HCT116 (cell line): ENCODE data around the gene PHF21B. TPM values are rescaled to one million over a fixed set of nuclear protein-coding genes. Genes with fewer than 3 reads are reported as not detected.

ENCODE experiments used
- ATAC-seq: fragments of 200-7000 bp; cut with Tn5 transposase; 2 replicates; pipeline ENCODE4 v1.9.1; 2020; ENCODE audit warnings: mild to moderate bottlenecking, moderate library complexity
- BruUV-seq: library from RNA; stranded (reverse); fragments of 400-500 nt; replicated peaks from 2 replicates; lab custom pipeline; 2021; lab: Mats Ljungman, UMichigan
- CTCF ChIA-PET: fragments of 300-600 bp; sonication (Branson Sonifier 250); formaldehyde crosslinking; loops from one replicate; lab custom pipeline; 2021; ENCODE audit warnings: antibody characterized with exemption; lab: Charles Lee
- POLR2A ChIA-PET: fragments of 300-600, 350-600 bp; sonication (Branson Sonifier 250); formaldehyde crosslinking; loops from one replicate; lab custom pipeline; 2021; ENCODE audit warnings: antibody characterized with exemption; lab: Charles Lee
- RAD21 ChIA-PET, 2 experiments: fragments of 300-600 bp; sonication (Branson Sonifier 250); formaldehyde crosslinking; loops; one replicate each; lab custom pipeline; 2023; ENCODE audit warnings: low total read pairs in 2 of 2; ENCODE audit not compliant: uncharacterized antibody in 2 of 2, unreplicated experiment in 2 of 2, low non-redundant PET in 1 of 2; lab: Charles Lee
- DNase-seq: peaks from one replicate; pipeline ENCODE4 v3.0.0-alpha.2; 2010; ENCODE audit warnings: low read depth, low spot score
- H2AFZ ChIP-seq: fragments of 200-600 bp; shearing (Covaris generic), sonication (generic); 2 replicates; pipeline ENCODE4 v1.6.1; 2017; ENCODE audit warnings: low read depth, mixed run types, mixed read lengths, antibody characterized with exemption, low read length; ENCODE audit not compliant: poor library complexity, severe bottlenecking
- H3K27ac ChIP-seq: 2 replicates; pipeline ENCODE4 v1.5.1; 2012; ENCODE audit warnings: low read depth, low read length
- H3K27me3 ChIP-seq: fragments of 200-600 bp; sonication (generic); 2 replicates; pipeline ENCODE4 v1.6.1; 2016; ENCODE audit warnings: mixed run types, low read length, mixed read lengths; ENCODE audit not compliant: insufficient read depth
- H3K36me3 ChIP-seq, 2 experiments: fragments of 200-500 bp in 1 of 2; fragments of 200-600 bp in 1 of 2; sonication (Bioruptor generic) in 1 of 2; sonication (generic) in 1 of 2; 2 replicates each; pipeline versions ENCODE4 v1.5.1 to v1.6.1; 2014 to 2016; ENCODE audit warnings: low read length in 2 of 2, inconsistent platforms in 1 of 2, mixed read lengths in 1 of 2, mixed run types in 1 of 2; ENCODE audit not compliant: insufficient read depth in 2 of 2, control insufficient read depth in 1 of 2
- H3K4me1 ChIP-seq, 2 experiments: fragments of 200-600 bp in 1 of 2; sonication (generic) in 1 of 2; 2 replicates each; pipeline versions ENCODE4 v1.5.1 to v1.6.1; 2012 to 2017; ENCODE audit warnings: low read length in 2 of 2, inconsistent platforms in 1 of 2, mild to moderate bottlenecking in 1 of 2, mixed read lengths in 1 of 2, mixed run types in 1 of 2, moderate library complexity in 1 of 2; ENCODE audit not compliant: insufficient read depth in 2 of 2, control insufficient read depth in 1 of 2
- H3K4me2 ChIP-seq: fragments of 200-600 bp; sonication (generic); 2 replicates; pipeline ENCODE4 v1.6.1; 2017; ENCODE audit warnings: mixed run types, low read length, mixed read lengths
- H3K4me3 ChIP-seq, 2 experiments: fragments of 200-600 bp in 1 of 2; sonication (generic) in 1 of 2; replicated peaks in 1 of 2; 2 replicates each; pipeline ENCODE4 v1.5.1; 2011 to 2016; ENCODE audit warnings: low read length in 2 of 2, control low read depth in 1 of 2, low read depth in 1 of 2, mild to moderate bottlenecking in 1 of 2, mixed read lengths in 1 of 2, mixed run types in 1 of 2
- H3K79me2 ChIP-seq: fragments of 200-600 bp; sonication (generic); 2 replicates; pipeline ENCODE4 v1.6.1; 2017; ENCODE audit warnings: mild to moderate bottlenecking, mixed run types, low read length, moderate library complexity, mixed read lengths; ENCODE audit not compliant: insufficient read depth
- H3K9ac ChIP-seq: fragments of 200-600 bp; sonication (generic); 2 replicates; pipeline ENCODE4 v1.6.1; 2016; ENCODE audit warnings: low read length, mixed read lengths
- H3K9me2 ChIP-seq: fragments of 200-600 bp; sonication (generic), shearing (Covaris generic); 2 replicates; pipeline ENCODE4 v1.6.1; 2017; ENCODE audit warnings: mixed run types, mild to moderate bottlenecking, moderate library complexity; ENCODE audit not compliant: insufficient read depth
- H3K9me3 ChIP-seq, 2 experiments: fragments of 200-500 bp in 1 of 2; fragments of 200-600 bp in 1 of 2; sonication (Bioruptor generic) in 1 of 2; sonication (generic) in 1 of 2; 2 replicates each; pipeline ENCODE4 v1.6.1; 2014 to 2017; ENCODE audit warnings: low read length in 2 of 2, mixed read lengths in 2 of 2, inconsistent platforms in 1 of 2, low read depth in 1 of 2, mild to moderate bottlenecking in 1 of 2, mixed run types in 1 of 2, moderate library complexity in 1 of 2; ENCODE audit not compliant: control insufficient read depth in 1 of 2, insufficient read depth in 1 of 2
- H4K20me1 ChIP-seq: fragments of 200-600 bp; sonication (generic), shearing (Covaris generic); 2 replicates; pipeline ENCODE4 v1.6.1; 2017; ENCODE audit warnings: mixed run types, mild to moderate bottlenecking, moderate library complexity; ENCODE audit not compliant: insufficient read depth
- CBX3 ChIP-seq: IDR thresholded peaks from 2 replicates; pipeline ENCODE4 v1.6.1; 2012; ENCODE audit warnings: low read depth
- EGR1 ChIP-seq: IDR thresholded peaks from 2 replicates; pipeline ENCODE4 v1.6.1; 2012; ENCODE audit warnings: low read depth
- ELF1 ChIP-seq: IDR thresholded peaks from 2 replicates; pipeline ENCODE4 v1.6.1; 2012; ENCODE audit warnings: low read depth, borderline replicate concordance
- EZH2 ChIP-seq: fragments of 200-600 bp; sonication (generic); IDR thresholded peaks from 2 replicates; pipeline ENCODE4 v1.6.1; 2017; ENCODE audit warnings: antibody characterized with exemption, mixed run types
- EZH2phosphoT487 ChIP-seq: fragments of 200-600 bp; IDR thresholded peaks from 2 replicates; pipeline ENCODE4 v1.6.1; 2018; ENCODE audit warnings: antibody characterized with exemption, borderline replicate concordance
- FOSL1 ChIP-seq: IDR thresholded peaks from 2 replicates; pipeline ENCODE4 v1.6.1; 2012; ENCODE audit warnings: low read depth
- POLR2AphosphoS5 ChIP-seq: IDR thresholded peaks from 2 replicates; pipeline ENCODE4 v1.6.1; 2011; ENCODE audit warnings: mild to moderate bottlenecking, low read depth, low read length, moderate library complexity
- SIN3A ChIP-seq: IDR thresholded peaks from 2 replicates; pipeline ENCODE4 v1.6.1; 2012; ENCODE audit warnings: low read depth
- TCF7L2 ChIP-seq: IDR thresholded peaks from 2 replicates; pipeline ENCODE4 v1.7.0; 2011; ENCODE audit warnings: borderline replicate concordance, inconsistent platforms; ENCODE audit not compliant: insufficient read depth, insufficient read length; ENCODE audit errors: extremely low read depth
- YY1 ChIP-seq: IDR thresholded peaks from 2 replicates; pipeline ENCODE4 v1.6.1; 2011; ENCODE audit warnings: low read length, low read depth, moderate library complexity, mild to moderate bottlenecking; ENCODE audit not compliant: insufficient replicate concordance; ENCODE audit errors: extremely low read depth
- ZFX ChIP-seq: fragments of 450-650 bp; IDR thresholded peaks from 2 replicates; pipeline ENCODE4 v1.6.1; 2017
- ZNF274 ChIP-seq: fragments of 200-500 bp; sonication (Bioruptor generic); IDR thresholded peaks from 2 replicates; pipeline ENCODE4 v1.6.1; 2014; ENCODE audit warnings: mild to moderate bottlenecking, low read depth, low read length, inconsistent platforms
- intact Hi-C: fragments of 100-400 bp; cut with micrococcal nuclease; formaldehyde crosslinking; loops from 2 replicates; pipeline ENCODE4 v1.10.0; 2022
- total RNA-seq: library from RNA; stranded (reverse); gene quantifications from one replicate; pipeline ENCODE4 v1.2.1, GENCODE V29; 2021; ENCODE audit not compliant: unreplicated experiment
- TF ChIP-seq, protein P1 (sequence below), 3 experiments: fragments of 200-600 bp in 1 of 3; sonication (generic) in 1 of 3; IDR thresholded peaks in 2 of 3; conservative IDR thresholded peaks in 1 of 3; 2 replicates each; pipeline ENCODE4 v1.5.1; 2012 to 2017; ENCODE audit warnings: low read depth in 2 of 3, low read length in 2 of 3, antibody characterized with exemption in 1 of 3, borderline replicate concordance in 1 of 3, control low read depth in 1 of 3, mild to moderate bottlenecking in 1 of 3, mixed read lengths in 1 of 3, mixed run types in 1 of 3, moderate library complexity in 1 of 3; ENCODE audit not compliant: insufficient read depth in 1 of 3
- TF ChIP-seq, protein P2 (sequence below): IDR thresholded peaks from 2 replicates; pipeline ENCODE4 v1.6.1; 2012; ENCODE audit warnings: low read depth
- TF ChIP-seq, protein P3 (sequence below): IDR thresholded peaks from 2 replicates; pipeline ENCODE4 v1.6.1; 2012

PHF21B gene
- total RNA-seq, 1 experiment from 2014 or later = not detected

DNA sequence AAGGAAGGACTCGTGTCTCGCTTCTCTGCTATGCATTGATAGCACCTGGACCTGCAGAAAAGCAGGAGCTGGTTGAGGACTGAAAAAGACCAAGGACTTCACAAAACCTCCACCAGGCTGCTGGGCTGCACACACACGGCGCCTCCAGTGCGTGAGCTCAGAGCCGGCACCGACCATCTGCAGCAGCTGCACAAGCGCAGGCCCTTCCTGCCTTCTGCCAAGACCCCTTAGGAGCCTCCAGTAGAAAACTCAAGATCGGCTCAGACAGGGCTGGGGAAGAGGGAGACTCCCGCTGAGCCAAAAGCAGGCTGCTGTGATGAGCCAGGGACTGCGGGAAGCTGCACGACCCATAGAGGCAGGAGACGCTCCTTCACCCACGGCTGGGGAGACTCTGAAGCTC is 70.9 kb downstream of the PHF21B start:
- ATAC-seq (no peak), DNase-seq (no peak)
- H3K79me2 ChIP-seq = no peaks in the 10 kb centered on the region
- no peak overlapping the region for H3K4me3 ChIP-seq
- intact Hi-C loops = no loop called here
- POLR2A ChIA-PET = no interaction called here
- no peak overlapping the region for H3K9ac ChIP-seq
- no peaks in the 10 kb centered on the region for H3K4me1 ChIP-seq
- H2AFZ ChIP-seq = no peak overlapping the region
- RAD21 ChIA-PET = no interaction called here
- peaks cover 20% of the 10 kb centered on the region; the same call in 1 of the 2 replicates for H3K27me3 ChIP-seq
- CTCF ChIA-PET = no interaction called here
- BruUV-seq = no TSS peak
- H3K36me3 ChIP-seq = no peaks in the 10 kb centered on the region
- no peaks in the 10 kb centered on the region for H4K20me1 ChIP-seq
- H3K9me3 ChIP-seq = no peaks in the 10 kb centered on the region
- no peak overlapping the region for H3K4me2 ChIP-seq
- TF ChIP-seq EGR1 = no peak
- no peak for TF ChIP-seq YY1
- TF ChIP-seq ZNF274 = no peak
- TF ChIP-seq EZH2 = no peak
- no peak for TF ChIP-seq ZFX
- TF ChIP-seq POLR2AphosphoS5 = no peak
- TF ChIP-seq SIN3A = no peak
- TF ChIP-seq FOSL1 = no peak
- TF ChIP-seq, protein P1, sequence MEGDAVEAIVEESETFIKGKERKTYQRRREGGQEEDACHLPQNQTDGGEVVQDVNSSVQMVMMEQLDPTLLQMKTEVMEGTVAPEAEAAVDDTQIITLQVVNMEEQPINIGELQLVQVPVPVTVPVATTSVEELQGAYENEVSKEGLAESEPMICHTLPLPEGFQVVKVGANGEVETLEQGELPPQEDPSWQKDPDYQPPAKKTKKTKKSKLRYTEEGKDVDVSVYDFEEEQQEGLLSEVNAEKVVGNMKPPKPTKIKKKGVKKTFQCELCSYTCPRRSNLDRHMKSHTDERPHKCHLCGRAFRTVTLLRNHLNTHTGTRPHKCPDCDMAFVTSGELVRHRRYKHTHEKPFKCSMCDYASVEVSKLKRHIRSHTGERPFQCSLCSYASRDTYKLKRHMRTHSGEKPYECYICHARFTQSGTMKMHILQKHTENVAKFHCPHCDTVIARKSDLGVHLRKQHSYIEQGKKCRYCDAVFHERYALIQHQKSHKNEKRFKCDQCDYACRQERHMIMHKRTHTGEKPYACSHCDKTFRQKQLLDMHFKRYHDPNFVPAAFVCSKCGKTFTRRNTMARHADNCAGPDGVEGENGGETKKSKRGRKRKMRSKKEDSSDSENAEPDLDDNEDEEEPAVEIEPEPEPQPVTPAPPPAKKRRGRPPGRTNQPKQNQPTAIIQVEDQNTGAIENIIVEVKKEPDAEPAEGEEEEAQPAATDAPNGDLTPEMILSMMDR (IDR thresholded peaks at IDR 0.05 in 2 of 3, conservative IDR thresholded peaks at IDR 0.05 in 1 of 3; ENCODE audit: borderline replicate concordance in 1 of 3, insufficient read depth in 1 of 3, low read depth in 2 of 3, low read length in 2 of 3) = no peak
- TF ChIP-seq, protein P2, sequence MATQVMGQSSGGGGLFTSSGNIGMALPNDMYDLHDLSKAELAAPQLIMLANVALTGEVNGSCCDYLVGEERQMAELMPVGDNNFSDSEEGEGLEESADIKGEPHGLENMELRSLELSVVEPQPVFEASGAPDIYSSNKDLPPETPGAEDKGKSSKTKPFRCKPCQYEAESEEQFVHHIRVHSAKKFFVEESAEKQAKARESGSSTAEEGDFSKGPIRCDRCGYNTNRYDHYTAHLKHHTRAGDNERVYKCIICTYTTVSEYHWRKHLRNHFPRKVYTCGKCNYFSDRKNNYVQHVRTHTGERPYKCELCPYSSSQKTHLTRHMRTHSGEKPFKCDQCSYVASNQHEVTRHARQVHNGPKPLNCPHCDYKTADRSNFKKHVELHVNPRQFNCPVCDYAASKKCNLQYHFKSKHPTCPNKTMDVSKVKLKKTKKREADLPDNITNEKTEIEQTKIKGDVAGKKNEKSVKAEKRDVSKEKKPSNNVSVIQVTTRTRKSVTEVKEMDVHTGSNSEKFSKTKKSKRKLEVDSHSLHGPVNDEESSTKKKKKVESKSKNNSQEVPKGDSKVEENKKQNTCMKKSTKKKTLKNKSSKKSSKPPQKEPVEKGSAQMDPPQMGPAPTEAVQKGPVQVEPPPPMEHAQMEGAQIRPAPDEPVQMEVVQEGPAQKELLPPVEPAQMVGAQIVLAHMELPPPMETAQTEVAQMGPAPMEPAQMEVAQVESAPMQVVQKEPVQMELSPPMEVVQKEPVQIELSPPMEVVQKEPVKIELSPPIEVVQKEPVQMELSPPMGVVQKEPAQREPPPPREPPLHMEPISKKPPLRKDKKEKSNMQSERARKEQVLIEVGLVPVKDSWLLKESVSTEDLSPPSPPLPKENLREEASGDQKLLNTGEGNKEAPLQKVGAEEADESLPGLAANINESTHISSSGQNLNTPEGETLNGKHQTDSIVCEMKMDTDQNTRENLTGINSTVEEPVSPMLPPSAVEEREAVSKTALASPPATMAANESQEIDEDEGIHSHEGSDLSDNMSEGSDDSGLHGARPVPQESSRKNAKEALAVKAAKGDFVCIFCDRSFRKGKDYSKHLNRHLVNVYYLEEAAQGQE = no peak
- no peak for TF ChIP-seq EZH2phosphoT487
- TF ChIP-seq CBX3 = no peak
- no peak for TF ChIP-seq TCF7L2
- TF ChIP-seq, protein P3, sequence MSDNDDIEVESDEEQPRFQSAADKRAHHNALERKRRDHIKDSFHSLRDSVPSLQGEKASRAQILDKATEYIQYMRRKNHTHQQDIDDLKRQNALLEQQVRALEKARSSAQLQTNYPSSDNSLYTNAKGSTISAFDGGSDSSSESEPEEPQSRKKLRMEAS = no peak
- no peak for TF ChIP-seq ELF1
- no peak overlapping the region for H3K27ac ChIP-seq
- no peaks in the 10 kb centered on the region for H3K9me2 ChIP-seq
